ENCODE data around the gene DNALI1. TPM values are rescaled to one million over a fixed set of nuclear protein-coding genes. Genes with fewer than 3 reads are reported as not detected.
A peak's percentile ranks its signal among the peaks of the same experiment; 100 is the strongest.

DNALI1 gene
- total RNA-seq, 1 donor from 2014 or later = 12.2 TPM

- H3K27me3 Mint-ChIP-seq (ENCODE audit: unreplicated experiment) = no peaks in the 10 kb centered on the region
Observed at GRCh38 chr1:37545019-37545418, 11.7 kb upstream of the DNALI1 start.

DNA sequence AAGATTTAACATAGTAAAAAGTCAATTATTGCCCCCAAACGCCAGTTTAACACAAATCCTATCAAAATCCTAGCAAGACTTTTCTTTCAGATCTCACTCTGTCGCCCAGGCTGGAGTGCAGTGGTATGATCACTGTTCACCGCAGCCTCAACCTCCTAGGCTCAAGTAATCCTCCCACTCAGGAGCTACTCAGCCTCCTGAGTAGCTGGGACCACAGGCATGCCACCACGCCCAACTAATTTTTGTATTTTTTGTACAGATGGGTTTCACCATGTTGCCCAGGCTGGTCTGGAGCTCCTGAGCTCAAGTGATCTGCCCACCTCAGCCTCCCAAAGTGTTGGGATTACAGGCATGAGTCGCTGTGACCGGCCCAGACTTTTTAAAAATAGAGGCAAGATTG, 7.4 kb upstream of the DNALI1 start:
- Mint-ChIP-seq H3K4me1 (ENCODE audit: low read depth, unreplicated experiment) (peaks cover 10% of the 10 kb centered on the region), H3K27ac (ENCODE audit: unreplicated experiment) (no peak overlapping the region), H3K4me3 (ENCODE audit: unreplicated experiment) (no peak overlapping the region), H3K36me3 (ENCODE audit: unreplicated experiment) (no peaks in the 10 kb centered on the region), H3K9me3 (ENCODE audit: unreplicated experiment) (no peaks in the 10 kb centered on the region), H3K27me3 (ENCODE audit: unreplicated experiment) (peaks cover 2% of the 10 kb centered on the region)
- TF ChIP-seq, protein P1, sequence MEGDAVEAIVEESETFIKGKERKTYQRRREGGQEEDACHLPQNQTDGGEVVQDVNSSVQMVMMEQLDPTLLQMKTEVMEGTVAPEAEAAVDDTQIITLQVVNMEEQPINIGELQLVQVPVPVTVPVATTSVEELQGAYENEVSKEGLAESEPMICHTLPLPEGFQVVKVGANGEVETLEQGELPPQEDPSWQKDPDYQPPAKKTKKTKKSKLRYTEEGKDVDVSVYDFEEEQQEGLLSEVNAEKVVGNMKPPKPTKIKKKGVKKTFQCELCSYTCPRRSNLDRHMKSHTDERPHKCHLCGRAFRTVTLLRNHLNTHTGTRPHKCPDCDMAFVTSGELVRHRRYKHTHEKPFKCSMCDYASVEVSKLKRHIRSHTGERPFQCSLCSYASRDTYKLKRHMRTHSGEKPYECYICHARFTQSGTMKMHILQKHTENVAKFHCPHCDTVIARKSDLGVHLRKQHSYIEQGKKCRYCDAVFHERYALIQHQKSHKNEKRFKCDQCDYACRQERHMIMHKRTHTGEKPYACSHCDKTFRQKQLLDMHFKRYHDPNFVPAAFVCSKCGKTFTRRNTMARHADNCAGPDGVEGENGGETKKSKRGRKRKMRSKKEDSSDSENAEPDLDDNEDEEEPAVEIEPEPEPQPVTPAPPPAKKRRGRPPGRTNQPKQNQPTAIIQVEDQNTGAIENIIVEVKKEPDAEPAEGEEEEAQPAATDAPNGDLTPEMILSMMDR (IDR thresholded peaks at IDR 0.05; ENCODE audit: partially characterized antibody, unreplicated experiment) = no peak
- DNase-seq = no peak

More at GRCh38 chr1:37545019-37545418, 11.7 kb upstream of the DNALI1 start:
- Mint-ChIP-seq H3K4me1 (ENCODE audit: low read depth, unreplicated experiment) (no peaks in the 10 kb centered on the region), H3K4me3 (ENCODE audit: unreplicated experiment) (no peak overlapping the region), H3K36me3 (ENCODE audit: unreplicated experiment) (no peaks in the 10 kb centered on the region), H3K9me3 (ENCODE audit: unreplicated experiment) (no peaks in the 10 kb centered on the region), H3K27ac (ENCODE audit: unreplicated experiment) (no peak overlapping the region)
- DNase-seq = no peak
- TF ChIP-seq, protein P1 (IDR thresholded peaks at IDR 0.05; ENCODE audit: partially characterized antibody, unreplicated experiment) = no peak

- peaks cover 24% of the 10 kb centered on the region for H3K4me1 Mint-ChIP-seq (ENCODE audit: low read depth, unreplicated experiment)
- H3K4me3 Mint-ChIP-seq (ENCODE audit: unreplicated experiment) = peak overlapping the region; percentile 98
- H3K36me3 Mint-ChIP-seq (ENCODE audit: unreplicated experiment) = no peaks in the 10 kb centered on the region
- peaks cover 7% of the 10 kb centered on the region for H3K9me3 Mint-ChIP-seq (ENCODE audit: unreplicated experiment)
- TF ChIP-seq, protein P1 (IDR thresholded peaks at IDR 0.05; ENCODE audit: partially characterized antibody, unreplicated experiment) = no peak
- DNase-seq = no peak
- peak overlapping the region; percentile 49 for H3K27ac Mint-ChIP-seq (ENCODE audit: unreplicated experiment)
- H3K27me3 Mint-ChIP-seq (ENCODE audit: unreplicated experiment) = peaks cover 2% of the 10 kb centered on the region
Observed at GRCh38 chr1:37553598-37553926, 3.2 kb upstream of the DNALI1 start.

- H3K27ac Mint-ChIP-seq (ENCODE audit: unreplicated experiment) = peak within 1 kb of the TSS; percentile 49
- peak; percentile 85 for DNase-seq
- H3K4me3 Mint-ChIP-seq (ENCODE audit: unreplicated experiment) = peak within 1 kb of the TSS; percentile 98
- no peaks in the 10 kb centered on the region for H3K36me3 Mint-ChIP-seq (ENCODE audit: unreplicated experiment)
- H3K4me1 Mint-ChIP-seq (ENCODE audit: low read depth, unreplicated experiment) = peaks cover 25% of the 10 kb centered on the region
- TF ChIP-seq, protein P1 (IDR thresholded peaks at IDR 0.05; ENCODE audit: partially characterized antibody, unreplicated experiment) = no peak
- H3K9me3 Mint-ChIP-seq (ENCODE audit: unreplicated experiment) = peaks cover 7% of the 10 kb centered on the region
- peaks cover 2% of the 10 kb centered on the region for H3K27me3 Mint-ChIP-seq (ENCODE audit: unreplicated experiment)
Observed at GRCh38 chr1:37553927-37554808, 2.6 kb upstream of the DNALI1 start, which contains the start of gene SNIP1. Gene SNIP1 (minus strand): TSS chr1:37554293. CDS start chr1:37554229, 64 bp downstream.

GRCh38 chr1:37557402-37557801, 662 bp downstream of the DNALI1 start:
- Mint-ChIP-seq H3K4me3 (ENCODE audit: unreplicated experiment) (peak overlapping the region; percentile 88), H3K27ac (ENCODE audit: unreplicated experiment) (no peak overlapping the region), H3K36me3 (ENCODE audit: unreplicated experiment) (no peaks in the 10 kb centered on the region), H3K4me1 (ENCODE audit: low read depth, unreplicated experiment) (peaks cover 25% of the 10 kb centered on the region), H3K9me3 (ENCODE audit: unreplicated experiment) (peaks cover 12% of the 10 kb centered on the region), H3K27me3 (ENCODE audit: unreplicated experiment) (peaks cover 4% of the 10 kb centered on the region)
- no peak for DNase-seq
- TF ChIP-seq, protein P1 (IDR thresholded peaks at IDR 0.05; ENCODE audit: partially characterized antibody, unreplicated experiment) = no peak

All from glutamatergic neuron (in vitro differentiated cells).